Tibial artery (tissue), 4 donors: ENCODE results near the gene SFT2D1.

ENCODE experiments used
- DNase-seq, 2 donors: peaks; one replicate each; pipeline ENCODE4 v3.0.0-alpha.2; 2019
- H3K27ac ChIP-seq, 2 donors: fragments of 200-600 bp; sonication (generic) in 1 of 2; 1 replicate in 1 of 2; 2 replicates in 1 of 2; pipeline ENCODE4 v1.5.1; 2018 to 2019; ENCODE audit warnings: mild to moderate bottlenecking in 1 of 2
- H3K27me3 ChIP-seq, 2 donors: fragments of 200-600 bp; sonication (generic) in 1 of 2; one replicate each; pipeline versions ENCODE4 v1.5.1 to v1.6.0; 2016 to 2019
- H3K36me3 ChIP-seq, 3 donors: fragments of 200-600 bp; sonication (generic) in 2 of 3; one replicate each; pipeline ENCODE4 v1.5.1; 2016 to 2019; ENCODE audit warnings: mild to moderate bottlenecking in 2 of 3
- H3K4me1 ChIP-seq, 4 donors: fragments of 200-600 bp; sonication (generic) in 2 of 4; 1 replicate in 3 of 4; 2 replicates in 1 of 4; pipeline ENCODE4 v1.5.1; 2016 to 2019
- H3K4me3 ChIP-seq, 2 donors: fragments of 200-600 bp; sonication (generic) in 1 of 2; 1 replicate in 1 of 2; 2 replicates in 1 of 2; pipeline ENCODE4 v1.5.1; 2018 to 2019; ENCODE audit warnings: mild to moderate bottlenecking in 2 of 2
- H3K9me3 ChIP-seq, 3 donors: fragments of 200-600 bp; sonication (generic) in 1 of 3; one replicate each; pipeline ENCODE4 v1.5.1; 2016 to 2019
- CTCF ChIP-seq, 2 experiments: fragments of 200-600 bp in 1 of 2; fragments of 450-650 bp in 1 of 2; IDR thresholded peaks; one replicate each; pipeline ENCODE4 v1.5.1; 2017 to 2019; ENCODE audit warnings: antibody characterized with exemption in 2 of 2, mild to moderate bottlenecking in 1 of 2, moderate library complexity in 1 of 2
- intact Hi-C: fragments of 100-400 bp; cut with DNase I; formaldehyde crosslinking; loops from one replicate; pipeline ENCODE4 v1.15.0; 2023; ENCODE audit warnings: low total_unique reads

Gene SFT2D1

GRCh38 chr6:166308033-166308768 is 34.1 kb downstream of the SFT2D1 start, which contains the start of gene PRR18:
PRR18 (minus strand) TSS chr6:166308392; CDS start chr6:166308142, 250 bp downstream.
- TF ChIP-seq CTCF (IDR thresholded peaks at IDR 0.05): no peak
- H3K27ac ChIP-seq: no peak within 1 kb of the TSS
- H3K36me3 ChIP-seq: no peaks in the 10 kb centered on the region
- no peaks in the 10 kb centered on the region for H3K9me3 ChIP-seq
- peaks cover 0 to 22% (median 17%) of the 10 kb centered on the region in 4 donors for H3K4me1 ChIP-seq
- H3K4me3 ChIP-seq: peak within 1 kb of the TSS; percentile 43 to 53
- H3K27me3 ChIP-seq: peaks cover 0 to 47% of the 10 kb centered on the region in 2 donors
- intact Hi-C loops: no loop called here
- DNase-seq: no peak

- TF ChIP-seq CTCF (IDR thresholded peaks at IDR 0.05): no peak
- no peak for DNase-seq
- Histone ChIP-seq H3K4me3 (peak overlapping the region; percentile 43 to 53), H3K36me3 (no peaks in the 10 kb centered on the region), H3K27ac (no peak overlapping the region), H3K9me3 (no peaks in the 10 kb centered on the region), H3K27me3 (peaks cover 0 to 51% of the 10 kb centered on the region in 2 donors), H3K4me1 (peaks cover 0 to 22% (median 17%) of the 10 kb centered on the region in 4 donors)
- intact Hi-C loops: no loop called here
Measured at GRCh38 chr6:166307082-166308032, 35.0 kb downstream of the SFT2D1 start.

- intact Hi-C loops: no loop called here
- no peak for DNase-seq
Measured at GRCh38 chr6:166306378-166307081, 35.8 kb downstream of the SFT2D1 start.

GRCh38 chr6:166305562-166306117 is 36.7 kb downstream of the SFT2D1 start:
- DNase-seq: no peak
- no peak overlapping the region for H3K4me3 ChIP-seq
- peaks cover 0 to 22% (median 17%) of the 10 kb centered on the region in 4 donors for H3K4me1 ChIP-seq
- intact Hi-C loops: no loop called here
- no peak for TF ChIP-seq CTCF (IDR thresholded peaks at IDR 0.05)
- no peak overlapping the region for H3K27ac ChIP-seq
- no peaks in the 10 kb centered on the region for H3K9me3 ChIP-seq
- no peaks in the 10 kb centered on the region for H3K36me3 ChIP-seq
- peaks cover 0 to 61% of the 10 kb centered on the region in 2 donors for H3K27me3 ChIP-seq

More at GRCh38 chr6:166306378-166307081, 35.8 kb downstream of the SFT2D1 start:
- Histone ChIP-seq H3K9me3 (no peaks in the 10 kb centered on the region), H3K4me1 (peaks cover 0 to 22% (median 17%) of the 10 kb centered on the region in 4 donors), H3K27me3 (peaks cover 0 to 58% of the 10 kb centered on the region in 2 donors), H3K27ac (no peak overlapping the region), H3K36me3 (no peaks in the 10 kb centered on the region), H3K4me3 (peak overlapping the region in 1 of 2 donors; percentile 53)
- no peak for TF ChIP-seq CTCF (IDR thresholded peaks at IDR 0.05)

- DNase-seq: no peak
- Histone ChIP-seq H3K4me1 (peaks cover 0 to 22% (median 17%) of the 10 kb centered on the region in 4 donors), H3K9me3 (no peaks in the 10 kb centered on the region), H3K4me3 (no peak overlapping the region), H3K27ac (no peak overlapping the region), H3K36me3 (no peaks in the 10 kb centered on the region), H3K27me3 (peaks cover 0 to 60% of the 10 kb centered on the region in 2 donors)
- TF ChIP-seq CTCF (IDR thresholded peaks at IDR 0.05): no peak
- intact Hi-C loops: no loop called here
Measured at GRCh38 chr6:166304106-166304505, 38.2 kb downstream of the SFT2D1 start.
